ENCODE measurements around the gene DDX50.

Gene DDX50

GRCh38 chr10:68901105-68901927, at the start of gene DDX50:
DDX50 (plus strand) TSS chr10:68901315; CDS start chr10:68901385, 70 bp downstream.
- peak; percentile 68; the same call in 1 of the 2 replicates for TF ChIP-seq TAF1 (IDR thresholded peaks at IDR 0.05; ENCODE audit: low read depth)
- 0 out of 2 replicates have a peak, but pooled peaks have one; percentile 16 for TF ChIP-seq FOXM1 (IDR thresholded peaks at IDR 0.05; ENCODE audit: borderline replicate concordance, low read depth)
- TF ChIP-seq REST (IDR thresholded peaks at IDR 0.05; ENCODE audit: low read depth) = no peak
- no peak for TF ChIP-seq NFIC (IDR thresholded peaks at IDR 0.05)
- no peak for TF ChIP-seq TEAD4 (IDR thresholded peaks at IDR 0.05)
- no peak for TF ChIP-seq RAD21 (IDR thresholded peaks at IDR 0.05; ENCODE audit: low read depth)
- TF ChIP-seq CREB1 (IDR thresholded peaks at IDR 0.05; ENCODE audit: low read depth) = peak; percentile 67; the same call in 1 of the 2 replicates
- peak; percentile 27; the same call in 1 of the 2 replicates for TF ChIP-seq EGR1 (IDR thresholded peaks at IDR 0.05)
- peak; percentile 19 for TF ChIP-seq MAX (IDR thresholded peaks at IDR 0.05)
- no peak for TF ChIP-seq EP300 (IDR thresholded peaks at IDR 0.05; ENCODE audit: borderline replicate concordance)
- no peak for TF ChIP-seq YY1 (IDR thresholded peaks at IDR 0.05; ENCODE audit: low read depth)
- no peak for TF ChIP-seq CEBPB (IDR thresholded peaks at IDR 0.05)
- 0 out of 2 replicates have a peak, but pooled peaks have one; percentile 13 for TF ChIP-seq USF1 (IDR thresholded peaks at IDR 0.05)
- TF ChIP-seq ZBTB7A (IDR thresholded peaks at IDR 0.05; ENCODE audit: low read depth) = no peak
- no peak; the same call in 1 of the 2 replicates for TF ChIP-seq TCF12 (IDR thresholded peaks at IDR 0.05; ENCODE audit: low read depth)

GRCh38 chr10:68856352-68856751, 44.8 kb upstream of the DDX50 start:
- TF ChIP-seq ZBTB7A (IDR thresholded peaks at IDR 0.05; ENCODE audit: low read depth) (no peak), RAD21 (IDR thresholded peaks at IDR 0.05; ENCODE audit: low read depth) (no peak), MAX (IDR thresholded peaks at IDR 0.05) (no peak)

GRCh38 chr10:68857005-68857404, 44.1 kb upstream of the DDX50 start:
- TF ChIP-seq TAF1 (IDR thresholded peaks at IDR 0.05; ENCODE audit: low read depth) = no peak
- no peak for TF ChIP-seq USF1 (IDR thresholded peaks at IDR 0.05)
- no peak for TF ChIP-seq ZBTB7A (IDR thresholded peaks at IDR 0.05; ENCODE audit: low read depth)
- TF ChIP-seq MAX (IDR thresholded peaks at IDR 0.05) = no peak
- no peak for TF ChIP-seq CREB1 (IDR thresholded peaks at IDR 0.05; ENCODE audit: low read depth)
- no peak for TF ChIP-seq CEBPB (IDR thresholded peaks at IDR 0.05)
- no peak for TF ChIP-seq FOXM1 (IDR thresholded peaks at IDR 0.05; ENCODE audit: borderline replicate concordance, low read depth)

GRCh38 chr10:68861253-68861652, 39.9 kb upstream of the DDX50 start:
- no peak for TF ChIP-seq TAF1 (IDR thresholded peaks at IDR 0.05; ENCODE audit: low read depth)
- peak; percentile 15; the same call in 1 of the 2 replicates for TF ChIP-seq USF1 (IDR thresholded peaks at IDR 0.05)

GRCh38 chr10:68864611-68865010, 36.5 kb upstream of the DDX50 start:
- TF ChIP-seq FOXM1 (IDR thresholded peaks at IDR 0.05; ENCODE audit: borderline replicate concordance, low read depth) (no peak), CREB1 (IDR thresholded peaks at IDR 0.05; ENCODE audit: low read depth) (no peak), RAD21 (IDR thresholded peaks at IDR 0.05; ENCODE audit: low read depth) (no peak), CEBPB (IDR thresholded peaks at IDR 0.05) (no peak), NFIC (IDR thresholded peaks at IDR 0.05) (no peak)

- TF ChIP-seq EGR1 (IDR thresholded peaks at IDR 0.05) = no peak
- no peak for TF ChIP-seq CREB1 (IDR thresholded peaks at IDR 0.05; ENCODE audit: low read depth)
- TF ChIP-seq EP300 (IDR thresholded peaks at IDR 0.05; ENCODE audit: borderline replicate concordance) = no peak
These were observed 31.5 kb upstream of the DDX50 start for GRCh38 chr10:68869623-68870022.

GRCh38 chr10:68870061-68870460, 31.1 kb upstream of the DDX50 start:
- no peak for TF ChIP-seq RAD21 (IDR thresholded peaks at IDR 0.05; ENCODE audit: low read depth)
- no peak for TF ChIP-seq EGR1 (IDR thresholded peaks at IDR 0.05)
- TF ChIP-seq CEBPB (IDR thresholded peaks at IDR 0.05) = no peak
- no peak for TF ChIP-seq ZBTB7A (IDR thresholded peaks at IDR 0.05; ENCODE audit: low read depth)
